ENCODE measurements around the gene PCDHA5. TPM values are rescaled to one million over a fixed set of nuclear protein-coding genes. Genes with fewer than 3 reads are reported as not detected.

Gene PCDHA5
- polyA plus RNA-seq, 1 donor = 0.18 TPM

- no peak for DNase-seq
These were observed 41.3 kb downstream of the PCDHA5 start for GRCh38 chr5:140862441-140863295.

GRCh38 chr5:140868721-140869554 lies 47.5 kb downstream of the PCDHA5 start, which contains the start of gene PCDHA11:
TSS of gene PCDHA11 (plus strand) at chr5:140868957. CDS start at chr5:140869104, 147 bp downstream.
- no peak for DNase-seq

GRCh38 chr5:140869555-140869886 lies 48.1 kb downstream of the PCDHA5 start:
- DNase-seq = no peak

- DNase-seq = no peak
These were observed 49.1 kb downstream of the PCDHA5 start for GRCh38 chr5:140870221-140871201.

Other genes starting within 250 kb of the PCDHA5 start
- gene CD14, start 188.4 kb upstream of the PCDHA5 start, polyA plus RNA-seq (ENCODE audit: insufficient read length) = 5.6 TPM
- 19.8 TPM for gene TMCO6, start 182.2 kb upstream of the PCDHA5 start, polyA plus RNA-seq (ENCODE audit: insufficient read length)
- 69.0 TPM for gene NDUFA2, start 174.0 kb upstream of the PCDHA5 start, polyA plus RNA-seq (ENCODE audit: insufficient read length)
- gene IK, start 173.8 kb upstream of the PCDHA5 start, polyA plus RNA-seq (ENCODE audit: insufficient read length) = 170 TPM
- 19.6 TPM for gene WDR55, start 156.7 kb upstream of the PCDHA5 start, polyA plus RNA-seq (ENCODE audit: insufficient read length)
- gene DND1, start 148.0 kb upstream of the PCDHA5 start, polyA plus RNA-seq (ENCODE audit: insufficient read length) = 0.35 TPM
- gene HARS1, start 130.2 kb upstream of the PCDHA5 start, polyA plus RNA-seq (ENCODE audit: insufficient read length) = 83.4 TPM
- gene HARS2, start 130.2 kb upstream of the PCDHA5 start, polyA plus RNA-seq (ENCODE audit: insufficient read length) = 61.0 TPM
- 124 TPM for gene ZMAT2, start 121.2 kb upstream of the PCDHA5 start, polyA plus RNA-seq (ENCODE audit: insufficient read length)
- gene PCDHA1, start 35.5 kb upstream of the PCDHA5 start, polyA plus RNA-seq (ENCODE audit: insufficient read length) = not detected
- 0.20 TPM for gene PCDHA2, start 26.8 kb upstream of the PCDHA5 start, polyA plus RNA-seq (ENCODE audit: insufficient read length)
- 0.47 TPM for gene PCDHA3, start 20.6 kb upstream of the PCDHA5 start, polyA plus RNA-seq (ENCODE audit: insufficient read length)
- gene PCDHA4, start 14.5 kb upstream of the PCDHA5 start, polyA plus RNA-seq (ENCODE audit: insufficient read length) = 1.00 TPM
- gene PCDHA6, start 6.3 kb downstream of the PCDHA5 start, polyA plus RNA-seq (ENCODE audit: insufficient read length) = 0.38 TPM
- gene PCDHA7, start 12.7 kb downstream of the PCDHA5 start, polyA plus RNA-seq (ENCODE audit: insufficient read length) = 0.35 TPM
- 0.17 TPM for gene PCDHA8, start 19.6 kb downstream of the PCDHA5 start, polyA plus RNA-seq (ENCODE audit: insufficient read length)
- gene PCDHA9, start 26.8 kb downstream of the PCDHA5 start, polyA plus RNA-seq (ENCODE audit: insufficient read length) = 0.03 TPM
- 0.62 TPM for gene PCDHA10, start 34.3 kb downstream of the PCDHA5 start, polyA plus RNA-seq (ENCODE audit: insufficient read length)
- gene PCDHA11, start 47.3 kb downstream of the PCDHA5 start, polyA plus RNA-seq (ENCODE audit: insufficient read length) = 0.52 TPM
- gene PCDHA12, start 53.7 kb downstream of the PCDHA5 start, polyA plus RNA-seq (ENCODE audit: insufficient read length) = 0.23 TPM
- gene PCDHA13, start 60.5 kb downstream of the PCDHA5 start, polyA plus RNA-seq (ENCODE audit: insufficient read length) = not detected
- gene PCDHAC1, start 104.7 kb downstream of the PCDHA5 start, polyA plus RNA-seq (ENCODE audit: insufficient read length) = 0.13 TPM
- 0.93 TPM for gene PCDHAC2, start 144.9 kb downstream of the PCDHA5 start, polyA plus RNA-seq (ENCODE audit: insufficient read length)
- 0.13 TPM for gene PCDHB1, start 229.8 kb downstream of the PCDHA5 start, polyA plus RNA-seq (ENCODE audit: insufficient read length)